Ishikawa (cell line): ENCODE data around the gene ATP2B2.

Experiments used
- CEBPB ChIP-seq: IDR thresholded peaks from 2 replicates; pipeline ENCODE4 v1.6.1; 2012
- CREB1 ChIP-seq: IDR thresholded peaks from 2 replicates; pipeline ENCODE4 v1.6.1; 2012; ENCODE audit warnings: low read depth
- EGR1 ChIP-seq: IDR thresholded peaks from 2 replicates; pipeline ENCODE4 v1.6.1; 2012
- EP300 ChIP-seq: IDR thresholded peaks from 2 replicates; pipeline ENCODE4 v1.6.1; 2012; ENCODE audit warnings: borderline replicate concordance
- FOXM1 ChIP-seq: IDR thresholded peaks from 2 replicates; pipeline ENCODE4 v1.6.1; 2012; ENCODE audit warnings: low read depth, borderline replicate concordance
- MAX ChIP-seq: IDR thresholded peaks from 2 replicates; pipeline ENCODE4 v1.6.1; 2012
- NFIC ChIP-seq: IDR thresholded peaks from 2 replicates; pipeline ENCODE4 v1.6.1; 2012
- RAD21 ChIP-seq: IDR thresholded peaks from 2 replicates; pipeline ENCODE4 v1.6.1; 2012; ENCODE audit warnings: low read depth
- TAF1 ChIP-seq: IDR thresholded peaks from 2 replicates; pipeline ENCODE4 v1.6.1; 2012; ENCODE audit warnings: low read depth, mild to moderate bottlenecking
- TCF12 ChIP-seq: IDR thresholded peaks from 2 replicates; pipeline ENCODE4 v1.6.1; 2012; ENCODE audit warnings: low read depth
- TEAD4 ChIP-seq: IDR thresholded peaks from 2 replicates; pipeline ENCODE4 v1.6.1; 2012
- USF1 ChIP-seq: IDR thresholded peaks from 2 replicates; pipeline ENCODE4 v1.6.1; 2012
- YY1 ChIP-seq: IDR thresholded peaks from 2 replicates; pipeline ENCODE4 v1.6.1; 2012; ENCODE audit warnings: low read depth
- ZBTB7A ChIP-seq: IDR thresholded peaks from 2 replicates; pipeline ENCODE4 v1.6.1; 2012; ENCODE audit warnings: low read depth
- TF ChIP-seq, protein P1 (sequence below): IDR thresholded peaks from 2 replicates; pipeline ENCODE4 v1.6.1; 2012; ENCODE audit warnings: low read depth, mild to moderate bottlenecking

ATP2B2 gene

GRCh38 chr3:10336761-10337160 lies 168.6 kb downstream of the ATP2B2 start:
- no peak for TF ChIP-seq MAX
- no peak for TF ChIP-seq TAF1
- TF ChIP-seq RAD21 = no peak
- no peak for TF ChIP-seq ZBTB7A
- TF ChIP-seq TEAD4 = no peak
- TF ChIP-seq YY1 = no peak
- no peak for TF ChIP-seq CREB1
- TF ChIP-seq EP300 = no peak
- TF ChIP-seq NFIC = no peak
- TF ChIP-seq TCF12 = no peak
- TF ChIP-seq EGR1 = no peak

- TF ChIP-seq EGR1 (no peak), ZBTB7A (no peak), EP300 (no peak), USF1 (no peak), TAF1 (no peak), FOXM1 (no peak), CEBPB (no peak), RAD21 (no peak), YY1 (no peak), TEAD4 (no peak), NFIC (no peak), MAX (no peak), CREB1 (no peak), TCF12 (no peak)
- TF ChIP-seq, protein P1, sequence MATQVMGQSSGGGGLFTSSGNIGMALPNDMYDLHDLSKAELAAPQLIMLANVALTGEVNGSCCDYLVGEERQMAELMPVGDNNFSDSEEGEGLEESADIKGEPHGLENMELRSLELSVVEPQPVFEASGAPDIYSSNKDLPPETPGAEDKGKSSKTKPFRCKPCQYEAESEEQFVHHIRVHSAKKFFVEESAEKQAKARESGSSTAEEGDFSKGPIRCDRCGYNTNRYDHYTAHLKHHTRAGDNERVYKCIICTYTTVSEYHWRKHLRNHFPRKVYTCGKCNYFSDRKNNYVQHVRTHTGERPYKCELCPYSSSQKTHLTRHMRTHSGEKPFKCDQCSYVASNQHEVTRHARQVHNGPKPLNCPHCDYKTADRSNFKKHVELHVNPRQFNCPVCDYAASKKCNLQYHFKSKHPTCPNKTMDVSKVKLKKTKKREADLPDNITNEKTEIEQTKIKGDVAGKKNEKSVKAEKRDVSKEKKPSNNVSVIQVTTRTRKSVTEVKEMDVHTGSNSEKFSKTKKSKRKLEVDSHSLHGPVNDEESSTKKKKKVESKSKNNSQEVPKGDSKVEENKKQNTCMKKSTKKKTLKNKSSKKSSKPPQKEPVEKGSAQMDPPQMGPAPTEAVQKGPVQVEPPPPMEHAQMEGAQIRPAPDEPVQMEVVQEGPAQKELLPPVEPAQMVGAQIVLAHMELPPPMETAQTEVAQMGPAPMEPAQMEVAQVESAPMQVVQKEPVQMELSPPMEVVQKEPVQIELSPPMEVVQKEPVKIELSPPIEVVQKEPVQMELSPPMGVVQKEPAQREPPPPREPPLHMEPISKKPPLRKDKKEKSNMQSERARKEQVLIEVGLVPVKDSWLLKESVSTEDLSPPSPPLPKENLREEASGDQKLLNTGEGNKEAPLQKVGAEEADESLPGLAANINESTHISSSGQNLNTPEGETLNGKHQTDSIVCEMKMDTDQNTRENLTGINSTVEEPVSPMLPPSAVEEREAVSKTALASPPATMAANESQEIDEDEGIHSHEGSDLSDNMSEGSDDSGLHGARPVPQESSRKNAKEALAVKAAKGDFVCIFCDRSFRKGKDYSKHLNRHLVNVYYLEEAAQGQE = no peak
Observed at GRCh38 chr3:10335871-10336622, 169.3 kb downstream of the ATP2B2 start.

DNA sequence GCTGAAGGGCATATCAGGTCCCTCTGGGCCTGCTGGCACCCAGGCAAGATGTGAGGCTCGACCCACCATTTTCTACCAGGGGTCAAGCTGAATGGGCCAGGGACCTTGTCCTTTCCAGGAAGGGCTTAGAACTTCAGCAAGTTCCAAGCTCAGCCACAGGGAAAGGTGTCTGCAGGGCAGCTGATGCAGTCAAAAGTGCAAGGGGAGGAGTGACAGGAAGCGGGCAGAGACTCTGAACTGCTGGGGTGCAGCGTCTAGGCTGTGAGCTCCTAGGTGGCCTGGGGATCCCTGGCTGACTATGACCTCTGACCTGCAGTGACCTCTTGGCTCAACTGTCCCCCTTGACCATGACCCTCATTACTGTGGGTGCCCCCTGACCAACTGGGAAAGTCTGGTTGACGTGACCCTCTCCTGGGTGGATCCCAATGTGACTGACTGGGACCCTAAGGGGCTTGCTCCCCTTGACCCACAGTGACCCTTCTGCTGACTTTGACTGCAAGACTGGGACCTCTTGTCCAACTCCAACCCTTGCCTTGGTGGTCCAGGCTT lies 170.1 kb downstream of the ATP2B2 start:
- TF ChIP-seq TCF12 (no peak), ZBTB7A (no peak), YY1 (no peak), EP300 (no peak), EGR1 (no peak), MAX (no peak), FOXM1 (no peak), USF1 (no peak), RAD21 (no peak), CREB1 (no peak), CEBPB (no peak), TAF1 (no peak), NFIC (no peak)
- TF ChIP-seq, protein P1 = no peak

GRCh38 chr3:10334459-10334858 lies 170.9 kb downstream of the ATP2B2 start:
- no peak for TF ChIP-seq TEAD4
- TF ChIP-seq NFIC = no peak
- TF ChIP-seq EGR1 = no peak
- no peak for TF ChIP-seq TAF1
- no peak for TF ChIP-seq EP300
- no peak for TF ChIP-seq TCF12
- TF ChIP-seq USF1 = no peak
- TF ChIP-seq RAD21 = no peak

GRCh38 chr3:10334042-10334441 lies 171.3 kb downstream of the ATP2B2 start:
- TF ChIP-seq TCF12 (no peak), EGR1 (no peak), RAD21 (no peak), YY1 (no peak), CREB1 (no peak), EP300 (no peak), NFIC (no peak)
- TF ChIP-seq, protein P1 = no peak
